Endothelial cell of umbilical vein (primary cell): ENCODE measurements around the gene PHACTR2. TPM values are rescaled to one million over a fixed set of nuclear protein-coding genes. Genes with fewer than 3 reads are reported as not detected.

Experiments used
- BruUV-seq: library from RNA; stranded (reverse); fragments of 400-500 nt; replicated peaks from 2 replicates; lab custom pipeline; 2021; lab: Mats Ljungman, UMichigan
- CTCF ChIA-PET: fragments of 300-600, 350-600 bp; sonication (Branson Sonifier 250); formaldehyde crosslinking; loops from one replicate; lab custom pipeline; 2021; ENCODE audit warnings: antibody characterized with exemption, inconsistent platforms; lab: Charles Lee
- POLR2A ChIA-PET: fragments of 300-600, 350-600 bp; sonication (Branson Sonifier 250); formaldehyde crosslinking; loops from one replicate; lab custom pipeline; 2021; ENCODE audit warnings: antibody characterized with exemption, inconsistent platforms; lab: Charles Lee
- DNase-seq: peaks from one replicate; pipeline ENCODE4 v3.0.0-alpha.2; 2011; ENCODE audit warnings: low read depth, low spot score
- FAIRE-seq: peaks from 2 replicates; lab custom pipeline; 2011; peaks lifted over from hg19 to GRCh38; lab: Jason Lieb, UNC
- H2AFZ ChIP-seq: 2 replicates; pipeline ENCODE4 v1.6.0; 2012; ENCODE audit warnings: low read depth, low read length, control low read depth, inconsistent platforms
- H3K27ac ChIP-seq: 2 replicates; pipeline ENCODE4 v1.5.1; 2011; ENCODE audit warnings: low read depth, mild to moderate bottlenecking, control low read depth, low read length, moderate library complexity; ENCODE audit not compliant: insufficient read depth
- H3K27me3 ChIP-seq, 2 experiments: 2 replicates each; pipeline versions ENCODE4 v1.6.0 to v1.6.1; 2011; ENCODE audit warnings: low read length in 2 of 2, mixed read lengths in 1 of 2; ENCODE audit not compliant: control insufficient read depth in 2 of 2, insufficient read depth in 2 of 2
- H3K36me3 ChIP-seq, 2 experiments: 2 replicates in 1 of 2; 3 replicates in 1 of 2; pipeline ENCODE4 v1.5.1; 2011; ENCODE audit warnings: low read length in 2 of 2, mild to moderate bottlenecking in 1 of 2, moderate library complexity in 1 of 2; ENCODE audit not compliant: control insufficient read depth in 2 of 2, insufficient read depth in 2 of 2; ENCODE audit errors: extremely low read depth in 1 of 2
- H3K4me1 ChIP-seq: 3 replicates; pipeline ENCODE4 v1.5.1; 2011; ENCODE audit warnings: mild to moderate bottlenecking, low read length; ENCODE audit not compliant: control insufficient read depth, insufficient read depth; ENCODE audit errors: extremely low read depth
- H3K4me2 ChIP-seq: 2 replicates; pipeline ENCODE4 v1.6.1; 2011; ENCODE audit warnings: low read length, control low read depth, mixed read lengths; ENCODE audit not compliant: insufficient read depth
- H3K4me3 ChIP-seq, 3 experiments: fragments of 200-600 bp in 1 of 3; sonication (generic), shearing (Covaris generic) in 1 of 3; replicated peaks in 1 of 3; 2 replicates each; pipeline ENCODE4 v1.5.1; 2011 to 2016; ENCODE audit warnings: control low read depth in 3 of 3, low read length in 3 of 3, mild to moderate bottlenecking in 2 of 3, inconsistent platforms in 1 of 3, low read depth in 1 of 3, moderate library complexity in 1 of 3; ENCODE audit not compliant: insufficient read depth in 1 of 3
- H3K79me2 ChIP-seq: 2 replicates; pipeline ENCODE4 v1.6.0; 2012; ENCODE audit warnings: low read length, inconsistent platforms; ENCODE audit not compliant: control insufficient read depth, insufficient read depth
- H3K9ac ChIP-seq: replicated peaks from 2 replicates; pipeline ENCODE3; 2011; ENCODE audit warnings: low read length, control low read depth; ENCODE audit not compliant: insufficient read depth; ENCODE audit errors: extremely low read depth
- H3K9me1 ChIP-seq: replicated peaks from 3 replicates; pipeline ENCODE4 v1.6.0; 2011; ENCODE audit warnings: mild to moderate bottlenecking, low read length; ENCODE audit not compliant: control insufficient read depth, insufficient read depth; ENCODE audit errors: extremely low read depth
- H3K9me3 ChIP-seq: replicated peaks from 2 replicates; pipeline ENCODE4 v1.5.1; 2012; ENCODE audit warnings: low read length, inconsistent platforms; ENCODE audit not compliant: control insufficient read depth, insufficient read depth
- H4K20me1 ChIP-seq: replicated peaks from 2 replicates; pipeline ENCODE3; 2011; ENCODE audit warnings: mild to moderate bottlenecking, low read length; ENCODE audit not compliant: control insufficient read depth, insufficient read depth; ENCODE audit errors: extremely low read depth
- CTCF ChIP-seq, 2 donors: IDR thresholded peaks; 1 replicate in 1 of 2; 2 replicates in 1 of 2; pipeline ENCODE4 v1.5.1; 2011; ENCODE audit warnings: low read length in 2 of 2, mild to moderate bottlenecking in 2 of 2, moderate library complexity in 2 of 2, control low read depth in 1 of 2, inconsistent platforms in 1 of 2, low read depth in 1 of 2; ENCODE audit not compliant: insufficient read depth in 1 of 2; ENCODE audit errors: extremely low read depth in 1 of 2
- EZH2 ChIP-seq: IDR thresholded peaks from 2 replicates; pipeline ENCODE4 v1.6.1; 2012; ENCODE audit warnings: borderline replicate concordance, low read depth, mild to moderate bottlenecking, moderate library complexity, low read length, inconsistent platforms; ENCODE audit not compliant: severe bottlenecking
- FOS ChIP-seq: IDR thresholded peaks from 2 replicates; pipeline ENCODE4 v1.6.1; 2011; ENCODE audit warnings: mild to moderate bottlenecking, low read length, moderate library complexity, borderline replicate concordance; ENCODE audit not compliant: insufficient read depth
- GATA2 ChIP-seq: IDR thresholded peaks from 2 replicates; pipeline ENCODE4 v1.7.0; 2011; ENCODE audit warnings: low read depth, mild to moderate bottlenecking, moderate library complexity, mixed read lengths, low read length; ENCODE audit not compliant: insufficient read length, insufficient read depth
- JUN ChIP-seq: IDR thresholded peaks from 2 replicates; pipeline ENCODE4 v1.6.1; 2011; ENCODE audit warnings: borderline replicate concordance, low read depth; ENCODE audit not compliant: insufficient read length, insufficient read depth
- MAX ChIP-seq: IDR thresholded peaks from 2 replicates; pipeline ENCODE4 v1.6.1; 2011; ENCODE audit not compliant: insufficient read depth, insufficient read length
- MYC ChIP-seq: IDR thresholded peaks from one replicate; pipeline ENCODE4 v1.6.1; 2011; ENCODE audit warnings: mild to moderate bottlenecking, low read depth, low read length
- POLR2A ChIP-seq: IDR thresholded peaks from 2 replicates; pipeline ENCODE4 v1.6.1; 2012; ENCODE audit warnings: low read depth, mild to moderate bottlenecking, control low read depth, low read length
- POLR2AphosphoS5 ChIP-seq: IDR thresholded peaks from 2 replicates; pipeline ENCODE4 v1.6.1; 2012; ENCODE audit warnings: low read depth, mild to moderate bottlenecking, control low read depth, low read length, moderate library complexity; ENCODE audit not compliant: insufficient read depth
- dilution Hi-C: fragments of 300-500 bp; cut with MboI; formaldehyde crosslinking; loops from one replicate; pipeline ENCODE4 v1.15.0; 2019; ENCODE audit warnings: low sequenced_read_pairs; ENCODE audit not compliant: extremely low pct_ligation_motif_present
- intact Hi-C: fragments of 100-400 bp; cut with micrococcal nuclease; formaldehyde crosslinking; loops from one replicate; pipeline ENCODE4 v1.10.0; 2022
- polyA plus RNA-seq, 4 experiments: library from polyadenylated mRNA; depleted of rRNA in 3 of 4; stranded (reverse) in 3 of 4; unstranded in 1 of 4; fragments of >200 nt; gene quantifications; 2 replicates each; pipeline versions ENCODE4 v1.2.1 to v1.2.3, GENCODE V29; 2011 to 2012; ENCODE audit warnings: missing spikeins in 1 of 4
- total RNA-seq: library from RNA; stranded (reverse); gene quantifications from 2 replicates; pipeline ENCODE4 v1.2.3, GENCODE V29; 2021

The PHACTR2 gene
- total and polyA plus RNA-seq, 2 donors (not counting 3 experiments of a cell fraction or from before 2014, with no cell fraction given), result 16.3 to 178 TPM

GRCh38 chr6:143844006-143844405 is 166.2 kb downstream of the PHACTR2 start:
- H2AFZ ChIP-seq, result no peak overlapping the region

More at GRCh38 chr6:143844006-143844405, 166.2 kb downstream of the PHACTR2 start:
- H4K20me1 ChIP-seq, result no peaks in the 10 kb centered on the region
- peaks cover 18 to 29% of the 10 kb centered on the region in 2 experiments for H3K36me3 ChIP-seq
- H3K79me2 ChIP-seq, result peaks cover 34% of the 10 kb centered on the region
- TF ChIP-seq CTCF (IDR thresholded peaks at IDR 0.05; ENCODE audit: extremely low read depth in 1 of 2, insufficient read depth in 1 of 2, low read depth in 1 of 2, low read length in 2 of 2), result no peak
- no peak for TF ChIP-seq EZH2
- no peak for TF ChIP-seq POLR2AphosphoS5
- TF ChIP-seq MYC, result no peak
- no peak for TF ChIP-seq GATA2
- no peak for TF ChIP-seq MAX
- no peak for TF ChIP-seq POLR2A
- no peak for TF ChIP-seq JUN
- TF ChIP-seq FOS, result no peak
- H3K9me1 ChIP-seq, result no peaks in the 10 kb centered on the region
- no TSS peak for BruUV-seq
- peak overlapping the region; percentile 91 for H3K9ac ChIP-seq
- H3K27me3 ChIP-seq, result no peaks in the 10 kb centered on the region
- intact Hi-C loops, result no loop called here
- FAIRE-seq (no peak), DNase-seq (no peak)
- ChIA-PET POLR2A (interaction anchor here (1.1 to 1.4 kb wide), 2 partner anchors 22 to 269 kb away, joined by 3 to 11 read pairs; no protein-coding TSS in a partner anchor), CTCF (interaction anchor here (0.8 to 4.2 kb wide), 7 partner anchors 22 to 268 kb away, joined by 3 to 40 read pairs (median 4); no protein-coding TSS in a partner anchor)
- no peaks in the 10 kb centered on the region for H3K9me3 ChIP-seq
- dilution Hi-C loops, result no loop called here
- H3K4me3 ChIP-seq, result peak overlapping the region; percentile 45 to 82 (median 46)
- H3K4me1 ChIP-seq, result peaks cover 9% of the 10 kb centered on the region
- H3K27ac ChIP-seq, result peak overlapping the region; percentile 90
- peak overlapping the region; percentile 94 for H3K4me2 ChIP-seq
